HepG2 (cell line): ENCODE data around the gene FDXR. TPM values are rescaled to one million over a fixed set of nuclear protein-coding genes. Genes with fewer than 3 reads are reported as not detected.
A peak's percentile ranks its signal among the peaks of the same experiment; 100 is the strongest.

Experiments
- CHD2 ChIP-seq: IDR thresholded peaks from 2 replicates; pipeline ENCODE4 v1.6.1; 2011; ENCODE audit warnings: low read depth, low read length, improper control_type of control experiment
- GABPB1 ChIP-seq: IDR thresholded peaks from 2 replicates; pipeline ENCODE4 v1.6.1; 2016; ENCODE audit warnings: mild to moderate bottlenecking, missing genetic modification reagents, moderate library complexity, missing compliant biosample characterization
- HES4 ChIP-seq: sonication (generic); formaldehyde crosslinking; IDR thresholded peaks from 2 replicates; pipeline ENCODE4 v1.9.0; 2021; ENCODE audit warnings: mild to moderate bottlenecking, missing genetic modification reagents, borderline replicate concordance
- HHEX ChIP-seq: IDR thresholded peaks from 2 replicates; pipeline ENCODE4 v1.6.1; 2016; ENCODE audit warnings: control low read depth
- IRX3 ChIP-seq: sonication (generic); formaldehyde crosslinking; IDR thresholded peaks from 2 replicates; pipeline ENCODE4 v1.8.1; 2023; ENCODE audit warnings: mild to moderate bottlenecking, low read depth, missing genetic modification reagents, borderline replicate concordance
- JUNB ChIP-seq: sonication (generic); formaldehyde crosslinking; IDR thresholded peaks from 2 replicates; pipeline ENCODE4 v1.8.0; 2022; ENCODE audit warnings: missing genetic modification reagents, mild to moderate bottlenecking, borderline replicate concordance
- KDM5A ChIP-seq: fragments of 200-600 bp; sonication (generic); IDR thresholded peaks from 2 replicates; pipeline ENCODE4 v1.7.0; 2018; ENCODE audit warnings: antibody characterized with exemption, mild to moderate bottlenecking, low read length, borderline replicate concordance
- MTA3 ChIP-seq: sonication (generic); formaldehyde crosslinking; IDR thresholded peaks from 2 replicates; pipeline ENCODE4 v1.4.0; 2020; ENCODE audit warnings: missing genetic modification reagents
- PHF21A ChIP-seq: sonication (generic); formaldehyde crosslinking; IDR thresholded peaks from 2 replicates; pipeline ENCODE4 v1.5.0; 2020; ENCODE audit warnings: mild to moderate bottlenecking, missing genetic modification reagents
- SATB2 ChIP-seq: sonication (generic); formaldehyde crosslinking; IDR thresholded peaks from 2 replicates; pipeline ENCODE4 v1.5.0; 2020; ENCODE audit warnings: missing genetic modification reagents
- SMC3 ChIP-seq: IDR thresholded peaks from 2 replicates; pipeline ENCODE4 v1.6.1; 2011; ENCODE audit warnings: low read length, improper control_type of control experiment
- SSRP1 ChIP-seq: IDR thresholded peaks from 2 replicates; pipeline ENCODE4 v1.6.1; 2016; ENCODE audit warnings: control low read depth
- TCF7L2 ChIP-seq: IDR thresholded peaks from 2 replicates; pipeline ENCODE4 v1.6.1; 2011; ENCODE audit warnings: mild to moderate bottlenecking, low read depth, low read length, moderate library complexity
- ZFAT ChIP-seq: sonication (generic); formaldehyde crosslinking; conservative IDR thresholded peaks from 2 replicates; pipeline ENCODE4 v1.8.1; 2023; ENCODE audit warnings: missing genetic modification reagents, inconsistent platforms
- ZMYM4 ChIP-seq: sonication (generic); formaldehyde crosslinking; IDR thresholded peaks from 2 replicates; pipeline ENCODE4 v1.8.1; 2023; ENCODE audit warnings: mild to moderate bottlenecking, missing genetic modification reagents
- ZNF124 ChIP-seq: sonication (generic); formaldehyde crosslinking; IDR thresholded peaks from 2 replicates; pipeline ENCODE4 v1.4.0; 2020; ENCODE audit warnings: missing genetic modification reagents
- ZNF414 ChIP-seq: sonication (generic); formaldehyde crosslinking; IDR thresholded peaks from 2 replicates; pipeline ENCODE4 v1.5.0; 2020; ENCODE audit warnings: missing genetic modification reagents
- ZNF720 ChIP-seq: sonication (generic); formaldehyde crosslinking; IDR thresholded peaks from 2 replicates; pipeline ENCODE4 v1.4.0; 2020; ENCODE audit warnings: missing genetic modification reagents
- ZNF883 ChIP-seq: sonication (generic); formaldehyde crosslinking; IDR thresholded peaks from 2 replicates; pipeline ENCODE4 v1.5.1; 2020; ENCODE audit warnings: mild to moderate bottlenecking, missing genetic modification reagents; ENCODE audit errors: not compliant biosample characterization
- polyA plus RNA-seq, 8 experiments: library from polyadenylated mRNA; depleted of rRNA in 3 of 8; stranded (reverse) in 7 of 8; unstranded in 1 of 8; fragments of >200 nt; fragmentation: Illumina TruSeq in 4 of 8; extraction: Trizol in 4 of 8; gene quantifications; 2 replicates each; pipeline versions ENCODE4 v1.2.1 to v1.2.3, GENCODE V29; 2011 to 2016; ENCODE audit warnings: low read depth in 4 of 8, missing spikeins in 1 of 8, mixed read lengths in 1 of 8; ENCODE audit not compliant: insufficient read depth in 1 of 8
- total RNA-seq, 5 experiments: library from RNA; depleted of rRNA; stranded (reverse); fragments of >200 nt; fragmentation: Illumina TruSeq; extraction: Trizol; gene quantifications; 2 replicates each; pipeline ENCODE4 v1.2.3, GENCODE V29; 2016; ENCODE audit warnings: low read depth in 1 of 5
- TF ChIP-seq, protein P1 (sequence below): sonication (generic); formaldehyde crosslinking; IDR thresholded peaks from 2 replicates; pipeline ENCODE4 v1.4.0; 2020; ENCODE audit warnings: missing genetic modification reagents, borderline replicate concordance
- TF ChIP-seq, protein P2 (sequence below): sonication (generic); formaldehyde crosslinking; IDR thresholded peaks from 2 replicates; pipeline ENCODE4 v1.5.0; 2020; ENCODE audit warnings: missing genetic modification reagents
- TF ChIP-seq, protein P3 (sequence below): sonication (generic); formaldehyde crosslinking; IDR thresholded peaks from 2 replicates; pipeline ENCODE4 v1.4.0; 2020; ENCODE audit warnings: missing genetic modification reagents

The FDXR gene
- total and polyA plus RNA-seq, 2 of the 13 experiments (the other 11 are each of a cell fraction or from before 2014, with no cell fraction given), result 23.4 to 116 TPM

- TF ChIP-seq ZNF124 (CRISPR knock-in tag), result peak; percentile 64; the same call in 1 of the 2 replicates
- 0 out of 2 replicates have a peak, but pooled peaks have one; percentile 17 for TF ChIP-seq ZNF414 (CRISPR knock-in tag)
- TF ChIP-seq ZNF883 (CRISPR knock-in tag), result peak; percentile 89
- no peak for TF ChIP-seq TCF7L2
- TF ChIP-seq ZNF720 (CRISPR knock-in tag), result no peak
- peak; percentile 75; the same call in 1 of the 2 replicates for TF ChIP-seq SATB2 (CRISPR knock-in tag)
- TF ChIP-seq, protein P1, sequence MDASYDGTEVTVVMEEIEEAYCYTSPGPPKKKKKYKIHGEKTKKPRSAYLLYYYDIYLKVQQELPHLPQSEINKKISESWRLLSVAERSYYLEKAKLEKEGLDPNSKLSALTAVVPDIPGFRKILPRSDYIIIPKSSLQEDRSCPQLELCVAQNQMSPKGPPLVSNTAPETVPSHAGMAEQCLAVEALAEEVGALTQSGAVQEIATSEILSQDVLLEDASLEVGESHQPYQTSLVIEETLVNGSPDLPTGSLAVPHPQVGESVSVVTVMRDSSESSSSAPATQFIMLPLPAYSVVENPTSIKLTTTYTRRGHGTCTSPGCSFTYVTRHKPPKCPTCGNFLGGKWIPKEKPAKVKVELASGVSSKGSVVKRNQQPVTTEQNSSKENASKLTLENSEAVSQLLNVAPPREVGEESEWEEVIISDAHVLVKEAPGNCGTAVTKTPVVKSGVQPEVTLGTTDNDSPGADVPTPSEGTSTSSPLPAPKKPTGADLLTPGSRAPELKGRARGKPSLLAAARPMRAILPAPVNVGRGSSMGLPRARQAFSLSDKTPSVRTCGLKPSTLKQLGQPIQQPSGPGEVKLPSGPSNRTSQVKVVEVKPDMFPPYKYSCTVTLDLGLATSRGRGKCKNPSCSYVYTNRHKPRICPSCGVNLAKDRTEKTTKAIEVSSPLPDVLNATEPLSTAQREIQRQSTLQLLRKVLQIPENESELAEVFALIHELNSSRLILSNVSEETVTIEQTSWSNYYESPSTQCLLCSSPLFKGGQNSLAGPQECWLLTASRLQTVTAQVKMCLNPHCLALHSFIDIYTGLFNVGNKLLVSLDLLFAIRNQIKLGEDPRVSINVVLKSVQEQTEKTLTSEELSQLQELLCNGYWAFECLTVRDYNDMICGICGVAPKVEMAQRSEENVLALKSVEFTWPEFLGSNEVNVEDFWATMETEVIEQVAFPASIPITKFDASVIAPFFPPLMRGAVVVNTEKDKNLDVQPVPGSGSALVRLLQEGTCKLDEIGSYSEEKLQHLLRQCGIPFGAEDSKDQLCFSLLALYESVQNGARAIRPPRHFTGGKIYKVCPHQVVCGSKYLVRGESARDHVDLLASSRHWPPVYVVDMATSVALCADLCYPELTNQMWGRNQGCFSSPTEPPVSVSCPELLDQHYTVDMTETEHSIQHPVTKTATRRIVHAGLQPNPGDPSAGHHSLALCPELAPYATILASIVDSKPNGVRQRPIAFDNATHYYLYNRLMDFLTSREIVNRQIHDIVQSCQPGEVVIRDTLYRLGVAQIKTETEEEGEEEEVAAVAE (CRISPR knock-in tag), result no peak
- no peak for TF ChIP-seq ZFAT (CRISPR knock-in tag)
- TF ChIP-seq CHD2, result 0 out of 2 replicates have a peak, but pooled peaks have one; percentile 27
- TF ChIP-seq, protein P2, sequence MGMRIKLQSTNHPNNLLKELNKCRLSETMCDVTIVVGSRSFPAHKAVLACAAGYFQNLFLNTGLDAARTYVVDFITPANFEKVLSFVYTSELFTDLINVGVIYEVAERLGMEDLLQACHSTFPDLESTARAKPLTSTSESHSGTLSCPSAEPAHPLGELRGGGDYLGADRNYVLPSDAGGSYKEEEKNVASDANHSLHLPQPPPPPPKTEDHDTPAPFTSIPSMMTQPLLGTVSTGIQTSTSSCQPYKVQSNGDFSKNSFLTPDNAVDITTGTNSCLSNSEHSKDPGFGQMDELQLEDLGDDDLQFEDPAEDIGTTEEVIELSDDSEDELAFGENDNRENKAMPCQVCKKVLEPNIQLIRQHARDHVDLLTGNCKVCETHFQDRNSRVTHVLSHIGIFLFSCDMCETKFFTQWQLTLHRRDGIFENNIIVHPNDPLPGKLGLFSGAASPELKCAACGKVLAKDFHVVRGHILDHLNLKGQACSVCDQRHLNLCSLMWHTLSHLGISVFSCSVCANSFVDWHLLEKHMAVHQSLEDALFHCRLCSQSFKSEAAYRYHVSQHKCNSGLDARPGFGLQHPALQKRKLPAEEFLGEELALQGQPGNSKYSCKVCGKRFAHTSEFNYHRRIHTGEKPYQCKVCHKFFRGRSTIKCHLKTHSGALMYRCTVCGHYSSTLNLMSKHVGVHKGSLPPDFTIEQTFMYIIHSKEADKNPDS (CRISPR knock-in tag), result no peak
- peak; percentile 96; the same call in 1 of the 2 replicates for TF ChIP-seq IRX3 (CRISPR knock-in tag)
- TF ChIP-seq SSRP1 (CRISPR knock-in tag), result no peak
- TF ChIP-seq SMC3, result no peak
- no peak for TF ChIP-seq PHF21A (CRISPR knock-in tag)
- TF ChIP-seq, protein P3, sequence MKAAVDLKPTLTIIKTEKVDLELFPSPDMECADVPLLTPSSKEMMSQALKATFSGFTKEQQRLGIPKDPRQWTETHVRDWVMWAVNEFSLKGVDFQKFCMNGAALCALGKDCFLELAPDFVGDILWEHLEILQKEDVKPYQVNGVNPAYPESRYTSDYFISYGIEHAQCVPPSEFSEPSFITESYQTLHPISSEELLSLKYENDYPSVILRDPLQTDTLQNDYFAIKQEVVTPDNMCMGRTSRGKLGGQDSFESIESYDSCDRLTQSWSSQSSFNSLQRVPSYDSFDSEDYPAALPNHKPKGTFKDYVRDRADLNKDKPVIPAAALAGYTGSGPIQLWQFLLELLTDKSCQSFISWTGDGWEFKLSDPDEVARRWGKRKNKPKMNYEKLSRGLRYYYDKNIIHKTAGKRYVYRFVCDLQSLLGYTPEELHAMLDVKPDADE (CRISPR knock-in tag), result 0 out of 2 replicates have a peak, but pooled peaks have one; percentile 40
- peak; percentile 37; the same call in 1 of the 2 replicates for TF ChIP-seq MTA3 (CRISPR knock-in tag)
- TF ChIP-seq HES4 (CRISPR knock-in tag), result no peak
- peak; percentile 73; the same call in 1 of the 2 replicates for TF ChIP-seq GABPB1 (CRISPR knock-in tag)
- TF ChIP-seq KDM5A, result no peak
- TF ChIP-seq HHEX (CRISPR knock-in tag), result no peak
- TF ChIP-seq ZMYM4 (CRISPR knock-in tag), result no peak
- peak; percentile 76; the same call in 1 of the 2 replicates for TF ChIP-seq JUNB (CRISPR knock-in tag)
Measured at GRCh38 chr17:74872313-74873036, at the start of gene FDXR (continued).
